PC-9 (cell line): Measurements from ENCODE around the gene WDR37. TPM values are rescaled to one million over a fixed set of nuclear protein-coding genes. Genes with fewer than 3 reads are reported as not detected.

Experiments
- BruUV-seq: library from RNA; stranded (reverse); fragments of 400-500 nt; replicated peaks from 2 replicates; lab custom pipeline; 2021; lab: Mats Ljungman, UMichigan
- CTCF ChIA-PET: fragments of 300-600 bp; sonication (Branson Sonifier 250); formaldehyde crosslinking; loops from one replicate; lab custom pipeline; 2022; ENCODE audit warnings: antibody characterized with exemption; lab: Charles Lee
- POLR2A ChIA-PET: fragments of 300-600 bp; sonication (Branson Sonifier 250); formaldehyde crosslinking; loops from one replicate; lab custom pipeline; 2022; ENCODE audit warnings: antibody characterized with exemption; ENCODE audit not compliant: unreplicated experiment; lab: Charles Lee
- DNase-seq, 2 experiments: peaks; one replicate each; pipeline versions ENCODE4 v3.0.0 to v3.0.0-alpha.2; 2015 to 2022; ENCODE audit warnings: mixed read lengths in 1 of 2
- H2AFZ ChIP-seq: fragments of 200-600 bp; sonication (generic); 2 replicates; pipeline ENCODE4 v1.8.1; 2017; ENCODE audit warnings: antibody characterized with exemption
- H3F3A ChIP-seq: fragments of 200-600 bp; sonication (generic); 2 replicates; pipeline ENCODE4 v1.8.1; 2017; ENCODE audit warnings: antibody characterized with exemption, mild to moderate bottlenecking, low read depth; ENCODE audit not compliant: insufficient read depth
- H3K27ac ChIP-seq: fragments of 200-600 bp; sonication (generic); 2 replicates; pipeline ENCODE4 v1.6.1; 2016; ENCODE audit warnings: mixed run types
- H3K27me3 ChIP-seq: fragments of 200-600 bp; sonication (generic); 2 replicates; pipeline ENCODE4 v1.6.1; 2016; ENCODE audit warnings: low read depth, mixed run types; ENCODE audit not compliant: insufficient read depth
- H3K36me3 ChIP-seq: fragments of 200-600 bp; sonication (generic); 2 replicates; pipeline ENCODE4 v1.6.1; 2016; ENCODE audit warnings: low read depth, mixed run types
- H3K4me1 ChIP-seq: fragments of 200-600 bp; sonication (generic); replicated peaks from 2 replicates; pipeline ENCODE4 v1.6.1; 2016; ENCODE audit warnings: mixed run types; ENCODE audit not compliant: insufficient read depth
- H3K4me2 ChIP-seq: fragments of 200-600 bp; sonication (generic); 2 replicates; pipeline ENCODE4 v1.6.1; 2017; ENCODE audit warnings: mixed run types
- H3K4me3 ChIP-seq: fragments of 200-600 bp; sonication (generic); 2 replicates; pipeline ENCODE4 v1.6.1; 2016; ENCODE audit warnings: mixed run types
- H3K79me2 ChIP-seq: fragments of 200-600 bp; sonication (generic); 2 replicates; pipeline ENCODE4 v1.6.1; 2017; ENCODE audit warnings: low read depth, mixed run types
- H3K9me2 ChIP-seq: fragments of 200-600 bp; sonication (generic); 2 replicates; pipeline ENCODE4 v1.8.1; 2017; ENCODE audit warnings: mild to moderate bottlenecking; ENCODE audit not compliant: insufficient read depth
- H3K9me3 ChIP-seq: fragments of 200-600 bp; sonication (generic); 2 replicates; pipeline ENCODE4 v1.8.1; 2016; ENCODE audit warnings: low read depth; ENCODE audit not compliant: insufficient read depth
- H4K20me1 ChIP-seq: fragments of 200-600 bp; sonication (generic); 2 replicates; pipeline ENCODE4 v1.8.1; 2017; ENCODE audit not compliant: insufficient read depth
- CTCF ChIP-seq: fragments of 200-600 bp; sonication (generic); conservative IDR thresholded peaks from 2 replicates; pipeline ENCODE4 v1.6.1; 2017; ENCODE audit warnings: mixed run types, antibody characterized with exemption, mild to moderate bottlenecking, moderate library complexity
- EZH2 ChIP-seq: fragments of 200-600 bp; sonication (generic); IDR thresholded peaks from 2 replicates; pipeline ENCODE4 v1.8.0; 2017; ENCODE audit warnings: antibody characterized with exemption, low read depth
- intact Hi-C: fragments of 100-400 bp; cut with micrococcal nuclease; formaldehyde crosslinking; loops from one replicate; pipeline ENCODE4 v1.10.0; 2022; ENCODE audit not compliant: unreplicated experiment
- total RNA-seq: library from RNA; stranded (reverse); gene quantifications from 2 replicates; pipeline ENCODE4 v1.2.3, GENCODE V29; 2021

The WDR37 gene
- total RNA-seq, 1 experiment from 2014 or later: 12.3 TPM

GRCh38 chr10:1180836-1181235 is 124.7 kb downstream of the WDR37 start:
- no peak for DNase-seq
- H3K4me1 ChIP-seq: no peaks in the 10 kb centered on the region
- no peaks in the 10 kb centered on the region for H3F3A ChIP-seq
- no peak overlapping the region for H3K4me3 ChIP-seq
- peaks cover 92% of the 10 kb centered on the region for H3K27me3 ChIP-seq
- H3K27ac ChIP-seq: no peak overlapping the region
- H3K4me2 ChIP-seq: no peak overlapping the region
- BruUV-seq: no TSS peak
- CTCF ChIA-PET: no interaction called here
- intact Hi-C loops: no loop called here
- TF ChIP-seq EZH2 (no peak), CTCF (no peak)
- no peaks in the 10 kb centered on the region for H3K79me2 ChIP-seq
- H3K9me3 ChIP-seq: no peaks in the 10 kb centered on the region
- POLR2A ChIA-PET: no interaction called here
- H4K20me1 ChIP-seq: no peaks in the 10 kb centered on the region
- H3K36me3 ChIP-seq: no peaks in the 10 kb centered on the region
- H2AFZ ChIP-seq: no peak overlapping the region
- no peaks in the 10 kb centered on the region for H3K9me2 ChIP-seq

Other genes starting within 250 kb of the WDR37 start
- 93.4 and 109 TPM in 2 replicates for gene LARP4B, start 124.7 kb upstream of the WDR37 start, total RNA-seq
- gene GTPBP4, start 68.0 kb upstream of the WDR37 start, total RNA-seq: 62.5 and 74.1 TPM in 2 replicates
- gene IDI2, start 30.5 kb upstream of the WDR37 start, total RNA-seq: not detected in 2 replicates
- gene IDI1, start 7.3 kb upstream of the WDR37 start, total RNA-seq: 38.5 and 57.7 TPM in 2 replicates